Ectodermal cell (in vitro differentiated cells): ENCODE measurements around the gene CST9.
"Not testable (repeated sequence)": the region's sequence is repeated elsewhere in the genome, so short reads cannot be mapped to it uniquely, and the experiment has no call there.

ENCODE experiments used
- H3K27ac ChIP-seq: 2 replicates; pipeline ENCODE4 v1.7.0; 2013; ENCODE audit warnings: mild to moderate bottlenecking, low read depth, low read length; ENCODE audit not compliant: insufficient read depth, poor library complexity, severe bottlenecking
- H3K27me3 ChIP-seq: 2 replicates; pipeline ENCODE4 v1.7.0; 2013; ENCODE audit warnings: mild to moderate bottlenecking, low read length; ENCODE audit not compliant: insufficient read depth, control insufficient read depth, poor library complexity, severe bottlenecking
- H3K36me3 ChIP-seq: one replicate; pipeline ENCODE4 v1.7.0; 2013; ENCODE audit warnings: low read length; ENCODE audit not compliant: control insufficient read depth, insufficient read depth
- H3K4me1 ChIP-seq: one replicate; pipeline ENCODE4 v1.7.0; 2013; ENCODE audit warnings: low read length; ENCODE audit not compliant: control insufficient read depth, insufficient read depth
- H3K4me3 ChIP-seq: 2 replicates; pipeline ENCODE4 v1.7.0; 2013; ENCODE audit warnings: low read depth, low read length, control low read depth; ENCODE audit not compliant: insufficient read depth
- H3K9me3 ChIP-seq: 2 replicates; pipeline ENCODE4 v1.7.0; 2013; ENCODE audit warnings: mild to moderate bottlenecking, low read length, moderate library complexity; ENCODE audit not compliant: control insufficient read depth
- WGBS, 2 experiments: methylation state at CpG; one replicate each; pipeline ENCODE4 v1.1.7; 2013; ENCODE audit warnings: missing lambda C conversion rate in 2 of 2; 5-methylcytosine and 5-hydroxymethylcytosine counted together

The CST9 gene

DNA sequence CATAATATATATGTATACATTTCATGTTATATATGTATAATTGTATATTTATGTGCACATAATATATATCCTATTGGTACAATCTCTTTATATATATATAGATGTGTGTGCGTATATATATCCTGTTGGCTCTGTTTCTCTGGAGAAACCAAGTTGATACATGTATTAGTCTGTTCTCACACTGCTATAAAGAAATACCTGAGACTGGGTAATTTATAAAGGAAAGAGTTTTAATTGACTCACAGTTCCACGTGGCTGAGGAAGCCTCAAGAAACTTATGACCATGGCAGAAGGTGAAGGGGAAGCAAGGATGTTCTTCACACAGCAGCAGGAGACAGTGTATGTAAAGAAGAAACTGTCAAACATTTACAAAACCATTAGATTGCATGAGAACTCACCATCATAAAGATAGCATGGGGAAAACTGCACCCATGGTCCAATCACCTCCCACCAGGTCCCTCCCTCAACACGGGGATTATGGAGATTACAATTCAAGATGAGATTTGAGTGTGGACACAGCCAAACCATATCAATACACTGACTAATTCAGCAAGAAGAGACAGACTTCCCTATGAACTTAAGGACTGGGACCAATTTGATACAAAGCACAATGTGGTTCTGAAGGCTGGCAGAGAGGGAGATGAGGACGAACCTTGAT lies 18.1 kb upstream of the CST9 start:
- WGBS, 2 experiments = 83 to 95% methylated on average over 3 to 4 of the region's 4 CpGs
- no peak overlapping the region for H3K27ac ChIP-seq
- no peaks in the 10 kb centered on the region for H3K36me3 ChIP-seq
- peaks cover 6% of the 10 kb centered on the region for H3K4me1 ChIP-seq
- no peak overlapping the region for H3K4me3 ChIP-seq
- no peaks in the 10 kb centered on the region for H3K27me3 ChIP-seq
- H3K9me3 ChIP-seq = no peaks in the 10 kb centered on the region

DNA sequence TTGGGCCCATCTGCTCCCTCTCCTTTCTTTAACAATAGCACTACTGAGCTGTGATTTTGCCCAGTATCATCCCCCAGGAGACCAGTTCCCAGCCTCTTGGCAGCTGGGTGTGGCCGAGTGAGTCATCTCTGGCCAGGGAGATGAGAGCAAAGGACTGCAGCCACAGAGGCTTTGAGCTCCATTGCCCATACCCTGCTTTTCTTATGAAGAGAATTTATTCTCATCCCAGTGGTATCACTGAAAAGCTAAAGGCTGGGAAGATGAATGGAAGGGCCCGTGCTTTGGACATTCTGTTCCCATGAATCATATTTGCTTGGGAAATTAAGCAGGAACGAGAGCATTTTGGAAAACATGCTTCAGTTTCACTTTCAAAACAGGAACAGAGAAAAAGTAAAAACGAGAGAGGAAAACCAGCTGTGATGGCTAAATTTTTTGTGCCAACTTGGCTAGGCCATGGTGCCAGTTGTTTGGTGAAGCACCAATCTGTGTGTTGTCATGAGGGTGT lies 17.2 kb upstream of the CST9 start:
- Histone ChIP-seq H3K4me1 (peaks cover 6% of the 10 kb centered on the region), H3K9me3 (no peaks in the 10 kb centered on the region), H3K4me3 (no peak overlapping the region), H3K27ac (no peak overlapping the region), H3K36me3 (no peaks in the 10 kb centered on the region), H3K27me3 (no peaks in the 10 kb centered on the region)
- 68 to 72% methylated on average over 4 of the region's 4 CpGs for WGBS, 2 experiments

DNA sequence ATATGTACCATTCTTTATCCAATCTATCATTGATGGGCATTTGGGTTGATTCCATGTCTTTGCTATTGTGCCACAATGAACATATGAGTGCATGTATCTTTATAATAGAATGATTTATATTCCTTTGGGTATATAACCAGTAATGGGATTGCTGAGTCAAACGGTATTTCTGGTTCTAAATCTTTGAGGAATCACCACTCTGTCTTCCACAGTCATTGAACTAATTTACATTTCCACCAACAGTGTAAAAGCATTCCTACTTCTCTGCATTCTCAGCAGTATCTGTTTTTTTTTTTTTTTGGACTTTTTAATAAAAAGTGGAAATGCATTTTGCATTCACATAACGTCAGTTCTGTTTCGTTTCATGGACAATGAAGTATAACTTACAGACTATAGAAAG lies 16.7 kb upstream of the CST9 start:
- H3K27me3 ChIP-seq, H3K36me3 ChIP-seq, H3K4me1 ChIP-seq, H3K9me3 ChIP-seq, H3K4me3 ChIP-seq, H3K27ac ChIP-seq: not testable (repeated sequence)
- WGBS, 2 experiments = 75 to 91% methylated on average over 1 to 3 of the region's 3 CpGs

DNA sequence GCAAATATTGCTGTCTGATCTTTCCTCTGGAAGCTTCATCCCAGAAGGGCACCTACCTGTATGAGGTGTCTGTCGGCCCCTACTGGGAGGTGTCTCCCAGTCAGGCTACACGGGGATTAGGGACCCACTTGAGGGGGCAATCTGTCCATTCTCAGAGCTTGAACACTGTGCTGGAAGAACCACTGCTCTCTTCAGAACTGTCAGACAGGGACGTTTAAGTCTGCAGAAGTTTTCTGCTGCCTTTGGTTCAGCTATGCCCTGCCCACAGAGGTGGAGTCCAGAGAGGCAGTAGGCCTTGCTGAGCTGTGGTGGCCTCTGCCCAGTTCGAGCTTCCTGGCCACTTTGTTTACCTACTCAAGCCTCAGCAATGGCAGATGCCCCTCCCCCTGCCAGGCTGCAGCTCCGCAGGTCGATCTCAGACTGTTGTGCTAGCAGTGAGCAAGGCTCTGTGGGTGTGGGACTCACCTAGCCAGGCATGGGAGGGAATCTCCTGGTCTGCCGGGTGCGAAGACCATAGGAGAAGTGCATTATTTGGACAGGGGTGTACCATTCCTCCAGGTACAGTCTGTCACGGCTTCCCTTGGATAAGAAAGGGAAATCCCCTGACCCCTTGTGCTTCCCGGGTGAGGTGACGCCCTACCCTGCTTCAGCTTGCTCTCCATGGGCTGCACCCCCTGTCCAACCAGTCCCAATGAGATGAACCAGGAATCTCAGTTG lies 15.1 kb upstream of the CST9 start:
- H3K4me1 ChIP-seq, H3K9me3 ChIP-seq, H3K4me3 ChIP-seq, H3K27ac ChIP-seq, H3K27me3 ChIP-seq, H3K36me3 ChIP-seq: not testable (repeated sequence)
- WGBS, 2 experiments = 81 to 84% methylated on average over 11 of the region's 11 CpGs

DNA sequence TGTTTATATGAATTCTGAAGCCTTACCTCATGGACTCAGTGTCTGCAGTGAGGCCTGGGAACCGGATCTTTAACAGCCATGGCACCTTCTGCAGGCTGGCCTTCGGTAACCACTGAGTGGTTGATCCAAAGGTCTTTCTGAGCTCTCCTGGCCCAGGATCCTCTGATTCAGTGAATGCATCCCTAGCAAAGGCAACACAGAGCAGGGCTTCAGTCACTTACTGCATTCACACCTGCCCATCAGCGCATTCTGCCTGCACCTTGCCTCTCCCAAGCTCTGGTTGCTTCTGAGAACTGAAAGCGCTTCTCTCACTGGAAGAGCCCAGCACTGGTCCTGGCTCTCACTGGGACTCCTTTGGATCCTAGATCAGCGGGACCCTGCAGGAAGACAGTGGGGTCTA lies 8.4 kb upstream of the CST9 start:
- Histone ChIP-seq H3K4me1 (peaks cover 3% of the 10 kb centered on the region), H3K4me3 (no peak overlapping the region), H3K27ac (no peak overlapping the region), H3K9me3 (no peaks in the 10 kb centered on the region), H3K27me3 (no peaks in the 10 kb centered on the region), H3K36me3 (no peaks in the 10 kb centered on the region)
- WGBS, 2 experiments = 94 to 95% methylated on average over 5 of the region's 5 CpGs

DNA sequence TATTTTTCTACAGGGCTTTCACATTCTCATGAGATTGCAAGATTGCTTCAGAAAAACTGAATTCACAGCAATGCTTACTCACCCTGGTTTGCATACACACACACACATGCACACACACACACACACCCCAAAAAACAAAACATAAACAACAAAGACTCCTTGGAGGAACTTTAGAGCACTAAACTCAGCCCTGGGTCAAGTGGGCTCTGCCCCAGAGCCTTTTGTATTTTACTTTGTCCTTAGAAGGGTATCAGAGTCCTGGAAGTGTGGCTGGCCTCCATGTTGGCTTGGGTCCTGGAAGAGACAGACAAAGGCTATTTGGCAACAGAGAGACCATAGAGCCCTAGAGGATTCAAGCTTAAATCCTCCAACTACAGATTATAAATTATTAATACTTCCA lies 8.0 kb upstream of the CST9 start:
- Histone ChIP-seq H3K27ac (no peak overlapping the region), H3K36me3 (no peaks in the 10 kb centered on the region), H3K9me3 (no peaks in the 10 kb centered on the region), H3K4me3 (no peak overlapping the region), H3K4me1 (peaks cover 8% of the 10 kb centered on the region), H3K27me3 (no peaks in the 10 kb centered on the region)

DNA sequence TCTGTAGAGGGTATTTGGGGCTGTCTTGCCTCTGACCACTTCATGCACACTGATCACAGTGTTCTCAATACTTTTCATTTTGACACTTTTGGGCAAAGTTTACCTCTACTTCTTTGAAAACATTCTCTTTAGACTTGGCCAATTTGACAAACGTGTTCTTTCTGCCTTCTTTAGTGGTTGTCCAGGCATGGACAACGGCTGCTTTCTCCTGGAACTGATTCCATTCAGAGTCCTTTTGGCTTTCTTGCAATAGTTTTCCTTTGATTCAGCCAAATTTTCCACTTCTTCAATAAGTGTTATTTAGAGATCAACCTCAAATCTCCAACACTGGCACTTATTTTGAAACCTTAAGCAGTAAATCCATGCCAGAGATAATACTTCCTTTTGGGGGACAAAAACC lies 6.7 kb upstream of the CST9 start:
- WGBS, 2 experiments = 90 to 92% methylated on average over 2 of the region's 2 CpGs
- H3K36me3 ChIP-seq = no peaks in the 10 kb centered on the region
- no peak overlapping the region for H3K4me3 ChIP-seq
- H3K27me3 ChIP-seq = no peaks in the 10 kb centered on the region
- H3K27ac ChIP-seq = no peak overlapping the region
- no peaks in the 10 kb centered on the region for H3K9me3 ChIP-seq
- H3K4me1 ChIP-seq = peaks cover 15% of the 10 kb centered on the region

DNA sequence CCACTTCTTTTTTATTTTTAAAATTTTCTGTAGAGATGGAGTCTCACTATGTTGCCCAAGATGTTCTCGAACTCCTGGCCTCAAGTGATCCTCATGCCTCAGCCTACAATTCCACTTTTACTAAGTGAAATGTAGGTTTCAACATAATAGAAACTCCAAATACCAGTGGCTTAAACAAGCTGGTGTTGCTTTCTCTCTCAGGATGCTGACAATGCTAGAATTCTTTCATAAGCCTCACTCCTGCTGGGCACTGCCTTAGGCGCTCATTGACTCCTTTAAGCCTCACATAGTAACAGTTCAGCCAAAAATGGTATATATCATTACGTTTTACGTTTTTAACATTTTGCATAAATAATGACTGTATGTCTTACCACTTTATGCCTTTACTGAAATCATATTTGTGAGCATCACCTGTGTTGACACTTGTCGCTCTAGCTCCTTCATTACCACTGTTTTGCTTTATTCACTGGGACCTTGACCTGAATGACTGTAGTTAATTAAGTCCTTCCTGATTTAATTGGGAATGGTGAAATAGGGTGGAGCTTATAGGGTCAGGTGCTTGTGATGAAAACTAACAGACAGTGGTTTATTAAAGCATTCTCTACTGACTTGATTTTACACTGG lies 3.9 kb upstream of the CST9 start:
- Histone ChIP-seq H3K4me3 (no peak overlapping the region), H3K4me1 (peaks cover 19% of the 10 kb centered on the region), H3K27ac (no peak overlapping the region), H3K36me3 (no peaks in the 10 kb centered on the region), H3K27me3 (no peaks in the 10 kb centered on the region), H3K9me3 (no peaks in the 10 kb centered on the region)
- 80 to 81% methylated on average over 5 of the region's 5 CpGs for WGBS, 2 experiments

DNA sequence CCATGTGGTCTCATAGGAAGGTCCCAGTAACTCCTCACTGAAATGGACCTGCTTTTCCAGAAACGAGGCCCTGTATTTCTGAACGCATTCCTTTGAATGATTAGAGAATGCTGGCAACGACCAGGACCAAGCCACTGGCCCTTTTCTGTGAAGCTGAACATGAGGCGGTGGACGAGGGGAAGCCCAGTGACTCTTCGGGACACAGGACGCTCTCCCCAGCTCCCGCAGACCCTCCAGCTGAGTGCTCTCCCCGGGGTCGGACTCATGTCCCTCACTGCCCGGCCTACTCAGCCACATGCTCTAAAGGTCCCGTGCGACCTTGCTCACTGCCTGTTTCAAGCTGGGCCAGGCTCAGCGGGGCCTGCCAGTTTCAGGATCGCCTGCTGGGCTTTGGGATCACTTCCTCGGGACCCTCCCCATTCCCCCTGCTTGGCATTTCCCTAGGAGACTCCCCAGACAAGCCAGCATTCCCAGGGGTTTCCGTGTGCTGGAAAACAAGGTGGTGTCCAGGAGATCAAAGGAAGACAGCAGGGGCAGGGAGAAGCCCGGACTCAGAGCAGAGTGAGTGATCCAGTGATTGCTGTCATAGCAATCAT lies 2.6 kb upstream of the CST9 start:
- Histone ChIP-seq H3K4me3 (no peak overlapping the region), H3K36me3 (no peaks in the 10 kb centered on the region), H3K4me1 (peaks cover 19% of the 10 kb centered on the region), H3K9me3 (no peaks in the 10 kb centered on the region), H3K27me3 (no peaks in the 10 kb centered on the region), H3K27ac (no peak overlapping the region)
- 60 to 64% methylated on average over 18 of the region's 18 CpGs for WGBS, 2 experiments
